Transverse colon (tissue), 3 donors: Measurements from ENCODE around the gene CREM.

Experiments
- CTCF ChIP-seq, 5 experiments: fragments of 200-600 bp in 3 of 5; fragments of 450-650 bp in 2 of 5; sonication (generic) in 3 of 5; IDR thresholded peaks; 1 replicate in 2 of 5; 2 replicates in 3 of 5; pipeline ENCODE4 v1.5.1; 2016 to 2017; ENCODE audit warnings: antibody characterized with exemption in 5 of 5, inconsistent platforms in 3 of 5, mild to moderate bottlenecking in 2 of 5, moderate library complexity in 1 of 5
- EP300 ChIP-seq: sonication (generic); formaldehyde crosslinking; IDR thresholded peaks from one replicate; pipeline ENCODE4 v1.6.1; 2017; ENCODE audit warnings: antibody characterized with exemption, low read depth
- POLR2A ChIP-seq: fragments of 450-650 bp; IDR thresholded peaks from one replicate; pipeline ENCODE4 v1.6.1; 2016; ENCODE audit warnings: antibody characterized with exemption, mild to moderate bottlenecking, moderate library complexity

GRCh38 chr10:35259769-35260397 lies 133.2 kb downstream of the CREM start:
- TF ChIP-seq CTCF (IDR thresholded peaks at IDR 0.05) (no peak), POLR2A (no peak), EP300 (no peak)
